Mucosa of descending colon (tissue), 3 donors: Measurements from ENCODE around the gene USH1G. TPM values are rescaled to one million over a fixed set of nuclear protein-coding genes. Genes with fewer than 3 reads are reported as not detected.
A peak's percentile ranks its signal among the peaks of the same experiment; 100 is the strongest.

Experiments used
- ATAC-seq: fragments of 200-7000 bp; cut with Tn5 transposase; one replicate; pipeline ENCODE4 v1.9.1; 2020; ENCODE audit warnings: mild to moderate bottlenecking, moderate library complexity
- DNase-seq, 3 donors: peaks; one replicate each; pipeline ENCODE4 v3.0.0-alpha.2; 2020
- H3K36me3 ChIP-seq: fragments of 200-600 bp; one replicate; pipeline ENCODE4 v1.8.0; 2021; ENCODE audit warnings: low read depth, mild to moderate bottlenecking
- H3K4me1 ChIP-seq: fragments of 200-600 bp; one replicate; pipeline ENCODE4 v1.8.0; 2021; ENCODE audit warnings: low read depth, mild to moderate bottlenecking
- H3K4me3 ChIP-seq: fragments of 200-600 bp; one replicate; pipeline ENCODE4 v1.8.0; 2021; ENCODE audit warnings: mild to moderate bottlenecking
- H3K9me3 ChIP-seq: fragments of 200-600 bp; one replicate; pipeline ENCODE4 v1.8.0; 2021; ENCODE audit warnings: mild to moderate bottlenecking
- intact Hi-C, 2 donors: fragments of 100-400 bp; cut with DNase I in 1 of 2; cut with micrococcal nuclease in 1 of 2; formaldehyde crosslinking; loops; one replicate each; pipeline versions ENCODE4 v1.11.0 to v1.11.1; 2022; cut with DNase I, micrococcal nuclease
- total RNA-seq, 3 donors: library from RNA; stranded (reverse); fragmentation: NEBNext Ultra II Directional in 2 of 3; extraction: Animal tissue kit (Norgen Biotek cat#: 25700) in 2 of 3; gene quantifications; one replicate each; pipeline versions ENCODE4 v1.2.1 to v1.2.4, GENCODE V29; 2021 to 2023
- TF ChIP-seq, protein P1 (sequence below): fragments of 200-600 bp; IDR thresholded peaks from one replicate; pipeline ENCODE4 v1.8.0; 2022; ENCODE audit warnings: antibody characterized with exemption, mild to moderate bottlenecking
- donor health status: DM: no; HTN: no; CAD: no; lungs with moderate emphysema.
- donor health status: DM: no; HTN: no; CAD: no.
- donor health status: DM: no; HTN: yes; CAD: no.

USH1G gene
- total RNA-seq, 3 donors from 2014 or later, result not detected

DNA sequence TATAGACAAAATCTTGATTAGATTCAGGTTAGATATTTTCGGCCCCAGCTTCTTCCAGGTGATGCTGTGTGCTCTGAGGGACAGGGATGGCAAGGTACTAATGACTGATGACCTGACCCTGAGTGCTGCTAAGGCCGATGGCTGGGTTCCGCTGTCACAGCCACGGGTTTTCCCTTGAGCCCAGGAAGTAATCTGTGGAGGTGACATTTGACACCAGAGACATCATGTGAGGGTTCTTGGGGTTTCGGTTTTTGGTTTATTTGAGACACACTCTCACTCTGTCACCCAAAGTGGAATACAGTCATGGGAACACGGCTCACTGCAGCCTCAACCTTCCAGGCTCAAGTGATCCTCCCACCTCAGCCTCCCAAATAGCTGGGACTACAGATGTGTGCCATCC, 22.5 kb upstream of the USH1G start:
- intact Hi-C loops, result no loop called here
- DNase-seq (no peak), ATAC-seq (no peak)
- TF ChIP-seq, protein P1, sequence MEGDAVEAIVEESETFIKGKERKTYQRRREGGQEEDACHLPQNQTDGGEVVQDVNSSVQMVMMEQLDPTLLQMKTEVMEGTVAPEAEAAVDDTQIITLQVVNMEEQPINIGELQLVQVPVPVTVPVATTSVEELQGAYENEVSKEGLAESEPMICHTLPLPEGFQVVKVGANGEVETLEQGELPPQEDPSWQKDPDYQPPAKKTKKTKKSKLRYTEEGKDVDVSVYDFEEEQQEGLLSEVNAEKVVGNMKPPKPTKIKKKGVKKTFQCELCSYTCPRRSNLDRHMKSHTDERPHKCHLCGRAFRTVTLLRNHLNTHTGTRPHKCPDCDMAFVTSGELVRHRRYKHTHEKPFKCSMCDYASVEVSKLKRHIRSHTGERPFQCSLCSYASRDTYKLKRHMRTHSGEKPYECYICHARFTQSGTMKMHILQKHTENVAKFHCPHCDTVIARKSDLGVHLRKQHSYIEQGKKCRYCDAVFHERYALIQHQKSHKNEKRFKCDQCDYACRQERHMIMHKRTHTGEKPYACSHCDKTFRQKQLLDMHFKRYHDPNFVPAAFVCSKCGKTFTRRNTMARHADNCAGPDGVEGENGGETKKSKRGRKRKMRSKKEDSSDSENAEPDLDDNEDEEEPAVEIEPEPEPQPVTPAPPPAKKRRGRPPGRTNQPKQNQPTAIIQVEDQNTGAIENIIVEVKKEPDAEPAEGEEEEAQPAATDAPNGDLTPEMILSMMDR, result no peak
- H3K4me1 ChIP-seq, result no peaks in the 10 kb centered on the region
- no peak overlapping the region for H3K4me3 ChIP-seq
- no peaks in the 10 kb centered on the region for H3K36me3 ChIP-seq
- no peaks in the 10 kb centered on the region for H3K9me3 ChIP-seq

- H3K4me3 ChIP-seq, result no peak overlapping the region
- ATAC-seq (peak; percentile 86), DNase-seq (peak in 1 of 3 donors; percentile 50)
- no peaks in the 10 kb centered on the region for H3K9me3 ChIP-seq
- no peaks in the 10 kb centered on the region for H3K36me3 ChIP-seq
- no peaks in the 10 kb centered on the region for H3K4me1 ChIP-seq
- intact Hi-C loops, result no loop called here
- TF ChIP-seq, protein P1, result no peak
Observed at GRCh38 chr17:74943808-74944522, 20.9 kb upstream of the USH1G start.

- intact Hi-C loops, result no loop called here
- Histone ChIP-seq H3K4me1 (peaks cover 2% of the 10 kb centered on the region), H3K36me3 (no peaks in the 10 kb centered on the region), H3K9me3 (no peaks in the 10 kb centered on the region), H3K4me3 (no peak overlapping the region)
- DNase-seq (no peak), ATAC-seq (no peak)
- TF ChIP-seq, protein P1, result no peak
Observed at GRCh38 chr17:74941128-74941725, 18.2 kb upstream of the USH1G start.

GRCh38 chr17:74939534-74939933, 16.5 kb upstream of the USH1G start:
- no peak overlapping the region for H3K4me3 ChIP-seq
- no peaks in the 10 kb centered on the region for H3K36me3 ChIP-seq
- DNase-seq, result no peak
- no peak for ATAC-seq
- TF ChIP-seq, protein P1, result no peak
- peaks cover 8% of the 10 kb centered on the region for H3K4me1 ChIP-seq
- intact Hi-C loops, result no loop called here
- H3K9me3 ChIP-seq, result no peaks in the 10 kb centered on the region

DNA sequence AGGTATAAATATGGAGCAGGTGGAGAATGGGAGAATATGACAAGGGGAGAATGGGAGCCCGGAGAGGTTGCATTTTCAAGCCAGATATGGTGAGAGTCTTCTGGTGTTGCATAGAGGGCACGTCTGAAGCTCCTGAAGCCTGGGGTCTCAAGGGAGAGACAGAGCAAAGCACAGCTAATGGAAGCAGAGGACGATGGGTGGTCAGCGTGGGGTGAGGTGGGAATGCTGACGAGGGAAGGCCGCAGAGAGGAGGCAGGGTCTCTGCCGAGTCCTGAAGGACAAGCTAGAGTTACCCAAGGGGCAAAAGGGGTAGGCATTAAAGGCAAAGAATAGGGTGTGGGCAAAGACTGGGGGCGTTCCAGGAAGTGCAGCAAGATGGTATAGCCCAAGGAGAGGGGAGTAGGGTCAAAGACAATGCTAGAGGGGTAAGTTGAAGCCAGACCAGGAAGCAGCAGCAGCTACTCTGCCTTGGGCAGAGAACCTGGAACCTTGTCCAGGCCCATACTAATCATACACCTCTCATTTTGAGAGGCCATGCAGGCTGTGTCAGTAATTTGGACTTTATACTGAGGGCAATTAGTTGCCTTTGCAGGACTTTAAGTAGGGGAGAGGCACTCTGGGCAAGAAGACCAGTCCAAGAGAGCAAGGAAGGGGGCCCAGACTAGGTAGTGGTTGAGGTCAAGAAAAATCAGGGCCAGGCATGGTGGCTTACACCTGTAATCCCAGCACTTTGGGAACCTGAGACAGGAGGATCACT, 15.3 kb upstream of the USH1G start:
- peak; percentile 6 for ATAC-seq
- intact Hi-C loops, result no loop called here
- Histone ChIP-seq H3K36me3 (no peaks in the 10 kb centered on the region), H3K9me3 (no peaks in the 10 kb centered on the region), H3K4me3 (no peak overlapping the region), H3K4me1 (peaks cover 8% of the 10 kb centered on the region)
- no peak for DNase-seq
- TF ChIP-seq, protein P1, result no peak
